H1 (cell line): ENCODE data around the gene SPSB2.

Experiments used
- CEBPB ChIP-seq: IDR thresholded peaks from 2 replicates; pipeline ENCODE4 v1.6.1; 2012; ENCODE audit warnings: low read depth, low read length
- MAX ChIP-seq: IDR thresholded peaks from 2 replicates; pipeline ENCODE4 v1.6.1; 2012; ENCODE audit warnings: inconsistent platforms

GRCh38 chr12:6849427-6849826, 23.7 kb downstream of the SPSB2 start:
- TF ChIP-seq CEBPB (no peak), MAX (no peak)
